ENCODE data around the gene DPP4.

The DPP4 gene

DNA sequence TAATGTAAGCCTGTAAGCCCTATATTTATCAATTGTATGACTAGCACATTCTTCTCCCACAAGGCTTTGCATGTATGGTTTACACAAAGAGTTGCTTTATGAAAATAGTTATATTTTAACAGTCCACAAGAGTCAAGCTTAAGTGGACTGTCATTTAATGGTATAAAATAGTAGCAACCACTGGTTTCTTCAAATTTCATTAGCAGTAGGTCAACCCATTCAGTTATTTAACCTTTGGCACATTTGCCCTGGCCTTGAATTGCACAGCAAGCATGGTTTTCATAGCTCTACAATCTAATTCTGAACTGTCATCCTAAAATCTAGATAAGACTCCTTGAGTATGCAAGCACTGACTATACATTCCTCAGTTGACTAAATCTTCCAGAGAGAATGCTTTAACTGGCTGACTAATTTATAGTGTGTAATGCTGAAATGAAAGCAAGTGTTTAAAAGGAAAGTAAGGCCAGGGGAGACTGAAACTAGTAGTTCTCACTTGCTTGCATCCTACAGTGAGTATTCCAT is 1.8 kb downstream of the DPP4 start:
- H3K27ac ChIP-seq (ENCODE audit: low read length, poor library complexity, severe bottlenecking) = peak overlapping the region; percentile 75
- no peak overlapping the region for H3K4me2 ChIP-seq (ENCODE audit: low read length, poor library complexity, severe bottlenecking)
- H4K91ac ChIP-seq (ENCODE audit: low read length) = no peak overlapping the region
- peak; percentile 87 for DNase-seq
- H3K79me1 ChIP-seq (replicated peaks; ENCODE audit: low read length, poor library complexity, severe bottlenecking) = no peaks in the 10 kb centered on the region
- no peak overlapping the region for H4K8ac ChIP-seq (ENCODE audit: low read length)
- peaks cover 8% of the 10 kb centered on the region for H3K9me3 ChIP-seq (ENCODE audit: control insufficient read depth, low read length)
- peaks cover 0 to 70% of the 10 kb centered on the region in 2 experiments for H3K36me3 ChIP-seq (ENCODE audit: control insufficient read depth in 1 of 2, insufficient read depth in 2 of 2, low read depth in 1 of 2, low read length in 2 of 2)
- H3K14ac ChIP-seq (ENCODE audit: low read length in 2 of 2) = no peak overlapping the region
- no peak overlapping the region for H3K18ac ChIP-seq (ENCODE audit: low read depth in 1 of 2, low read length in 2 of 2)
- peak overlapping the region in 1 of 2 experiments; percentile 91 for H3K4me3 ChIP-seq (ENCODE audit: insufficient read depth in 1 of 2, low read depth in 1 of 2, low read length in 2 of 2)
- H3K27me3 ChIP-seq (ENCODE audit: control insufficient read depth in 1 of 2, insufficient read depth in 1 of 2, low read length in 2 of 2) = no peaks in the 10 kb centered on the region
- H3K9ac ChIP-seq (ENCODE audit: low read length) = peak overlapping the region; percentile 98
- no peak overlapping the region for H3K4ac ChIP-seq (ENCODE audit: low read depth in 1 of 2, low read length in 2 of 2)
- no peak overlapping the region for H2BK15ac ChIP-seq (ENCODE audit: low read depth, poor library complexity, severe bottlenecking)
- H3K23ac ChIP-seq (ENCODE audit: low read length in 2 of 2) = no peak overlapping the region
- H2BK120ac ChIP-seq (ENCODE audit: low read depth, low read length) = no peak overlapping the region
- peaks cover 21% of the 10 kb centered on the region for H3K4me1 ChIP-seq (ENCODE audit: control insufficient read depth, insufficient read depth, low read depth, low read length)
- H2BK5ac ChIP-seq (ENCODE audit: low read depth, low read length, poor library complexity, severe bottlenecking) = no peak overlapping the region
- no peak overlapping the region for H2AFZ ChIP-seq (ENCODE audit: low read depth, low read length)
- H2BK12ac ChIP-seq (ENCODE audit: low read length in 2 of 2) = no peak overlapping the region
- H2AK5ac ChIP-seq (ENCODE audit: low read length, severe bottlenecking) = no peak overlapping the region

DNA sequence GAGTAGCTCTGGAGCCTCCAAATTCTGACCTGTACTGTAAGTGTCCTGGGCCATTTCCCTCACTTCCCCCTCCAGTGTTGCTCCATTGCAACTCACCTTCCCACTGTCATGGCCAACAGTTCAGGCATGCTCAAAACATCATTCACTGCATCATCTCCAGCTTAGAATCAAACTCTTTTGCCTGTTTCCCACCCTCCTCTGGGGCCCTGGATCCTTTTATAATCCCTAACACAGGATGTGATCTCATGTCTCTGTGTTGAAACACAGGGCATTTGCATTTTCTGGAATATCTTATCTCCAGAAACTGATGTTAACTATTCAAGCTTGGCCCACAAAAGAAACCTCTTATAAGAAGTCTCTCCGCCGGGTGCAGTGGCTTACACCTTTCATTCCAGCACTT is 3.0 kb downstream of the DPP4 start:
- no peak overlapping the region for H3K14ac ChIP-seq (ENCODE audit: low read length in 2 of 2)
- H3K4me2 ChIP-seq (ENCODE audit: low read length, poor library complexity, severe bottlenecking) = no peak overlapping the region
- no peak overlapping the region for H2BK5ac ChIP-seq (ENCODE audit: low read depth, low read length, poor library complexity, severe bottlenecking)
- H3K9ac ChIP-seq (ENCODE audit: low read length) = peak overlapping the region; percentile 98
- no peak overlapping the region for H2BK15ac ChIP-seq (ENCODE audit: low read depth, poor library complexity, severe bottlenecking)
- DNase-seq = peak; percentile 75
- H3K79me1 ChIP-seq (replicated peaks; ENCODE audit: low read length, poor library complexity, severe bottlenecking) = no peaks in the 10 kb centered on the region
- no peak overlapping the region for H3K27ac ChIP-seq (ENCODE audit: low read length, poor library complexity, severe bottlenecking)
- 46% methylated on average over 2 of the region's 2 CpGs for WGBS
- H2BK12ac ChIP-seq (ENCODE audit: low read length in 2 of 2) = peak overlapping the region in 1 of 2 experiments; percentile 85
- no peaks in the 10 kb centered on the region for H3K27me3 ChIP-seq (ENCODE audit: control insufficient read depth in 1 of 2, insufficient read depth in 1 of 2, low read length in 2 of 2)
- H3K23ac ChIP-seq (ENCODE audit: low read length in 2 of 2) = no peak overlapping the region
- H3K4ac ChIP-seq (ENCODE audit: low read depth in 1 of 2, low read length in 2 of 2) = peak overlapping the region in 1 of 2 experiments; percentile 60
- no peak overlapping the region for H4K8ac ChIP-seq (ENCODE audit: low read length)
- no peak overlapping the region for H2BK120ac ChIP-seq (ENCODE audit: low read depth, low read length)
- no peak overlapping the region for H3K18ac ChIP-seq (ENCODE audit: low read depth in 1 of 2, low read length in 2 of 2)
- peaks cover 21% of the 10 kb centered on the region for H3K4me1 ChIP-seq (ENCODE audit: control insufficient read depth, insufficient read depth, low read depth, low read length)
- H2AFZ ChIP-seq (ENCODE audit: low read depth, low read length) = no peak overlapping the region
- peak overlapping the region; percentile 65 for H2AK5ac ChIP-seq (ENCODE audit: low read length, severe bottlenecking)
- peak overlapping the region in 1 of 2 experiments; percentile 91 for H3K4me3 ChIP-seq (ENCODE audit: insufficient read depth in 1 of 2, low read depth in 1 of 2, low read length in 2 of 2)
- peaks cover 0 to 70% of the 10 kb centered on the region in 2 experiments for H3K36me3 ChIP-seq (ENCODE audit: control insufficient read depth in 1 of 2, insufficient read depth in 2 of 2, low read depth in 1 of 2, low read length in 2 of 2)
- no peak overlapping the region for H4K91ac ChIP-seq (ENCODE audit: low read length)
- no peaks in the 10 kb centered on the region for H3K9me3 ChIP-seq (ENCODE audit: control insufficient read depth, low read length)

DNA sequence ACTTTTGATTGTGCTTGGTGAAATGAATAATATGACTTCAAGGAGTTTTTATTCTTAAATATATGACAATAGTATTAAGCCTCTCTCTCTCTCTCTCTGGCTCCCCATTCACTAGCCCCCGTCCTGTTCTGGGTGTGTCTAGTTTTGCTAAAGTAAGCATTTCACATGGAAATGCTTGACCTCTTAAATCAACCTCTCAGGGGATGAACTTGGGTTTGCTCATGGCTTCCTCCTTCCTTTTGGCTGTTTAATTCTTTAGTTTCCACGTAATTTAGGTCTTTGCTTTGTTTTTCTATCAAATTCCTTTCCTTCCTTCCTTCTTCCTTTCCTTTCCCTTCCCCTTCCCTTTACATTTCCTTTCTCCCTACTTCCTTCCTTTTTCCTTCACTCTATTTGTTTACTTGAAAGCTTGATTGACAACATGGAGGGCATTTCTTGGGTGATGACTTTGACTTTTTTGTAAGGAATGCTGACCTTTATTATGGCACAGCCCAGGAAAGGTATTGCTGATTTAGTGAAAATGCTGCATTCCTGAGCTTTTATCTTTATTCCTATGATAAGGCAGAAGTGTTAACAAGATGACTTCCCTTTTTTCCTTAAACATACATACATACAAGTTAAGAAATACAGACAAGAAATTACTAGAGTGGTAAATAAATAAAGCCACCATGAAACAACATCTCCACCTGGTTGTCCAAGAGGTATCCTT is 3.6 kb downstream of the DPP4 start:
- 50% methylated on average over 2 of the region's 2 CpGs for WGBS
- H3K36me3 ChIP-seq (ENCODE audit: control insufficient read depth in 1 of 2, insufficient read depth in 2 of 2, low read depth in 1 of 2, low read length in 2 of 2) = peaks cover 0 to 70% of the 10 kb centered on the region in 2 experiments
- H3K14ac ChIP-seq (ENCODE audit: low read length in 2 of 2) = no peak overlapping the region
- H3K9ac ChIP-seq (ENCODE audit: low read length) = peak overlapping the region; percentile 98
- H2AFZ ChIP-seq (ENCODE audit: low read depth, low read length) = no peak overlapping the region
- no peak overlapping the region for H3K4ac ChIP-seq (ENCODE audit: low read depth in 1 of 2, low read length in 2 of 2)
- no peaks in the 10 kb centered on the region for H3K79me1 ChIP-seq (replicated peaks; ENCODE audit: low read length, poor library complexity, severe bottlenecking)
- no peaks in the 10 kb centered on the region for H3K27me3 ChIP-seq (ENCODE audit: control insufficient read depth in 1 of 2, insufficient read depth in 1 of 2, low read length in 2 of 2)
- H2BK15ac ChIP-seq (ENCODE audit: low read depth, poor library complexity, severe bottlenecking) = no peak overlapping the region
- no peak overlapping the region for H2BK120ac ChIP-seq (ENCODE audit: low read depth, low read length)
- peak overlapping the region in 1 of 2 experiments; percentile 91 for H3K4me3 ChIP-seq (ENCODE audit: insufficient read depth in 1 of 2, low read depth in 1 of 2, low read length in 2 of 2)
- no peak overlapping the region for H4K8ac ChIP-seq (ENCODE audit: low read length)
- H3K23ac ChIP-seq (ENCODE audit: low read length in 2 of 2) = no peak overlapping the region
- DNase-seq = no peak
- no peak overlapping the region for H2AK5ac ChIP-seq (ENCODE audit: low read length, severe bottlenecking)
- H3K4me2 ChIP-seq (ENCODE audit: low read length, poor library complexity, severe bottlenecking) = no peak overlapping the region
- no peak overlapping the region for H3K27ac ChIP-seq (ENCODE audit: low read length, poor library complexity, severe bottlenecking)
- no peak overlapping the region for H2BK5ac ChIP-seq (ENCODE audit: low read depth, low read length, poor library complexity, severe bottlenecking)
- H4K91ac ChIP-seq (ENCODE audit: low read length) = no peak overlapping the region
- no peak overlapping the region for H2BK12ac ChIP-seq (ENCODE audit: low read length in 2 of 2)
- no peak overlapping the region for H3K18ac ChIP-seq (ENCODE audit: low read depth in 1 of 2, low read length in 2 of 2)
- no peaks in the 10 kb centered on the region for H3K9me3 ChIP-seq (ENCODE audit: control insufficient read depth, low read length)
- peaks cover 18% of the 10 kb centered on the region for H3K4me1 ChIP-seq (ENCODE audit: control insufficient read depth, insufficient read depth, low read depth, low read length)

DNA sequence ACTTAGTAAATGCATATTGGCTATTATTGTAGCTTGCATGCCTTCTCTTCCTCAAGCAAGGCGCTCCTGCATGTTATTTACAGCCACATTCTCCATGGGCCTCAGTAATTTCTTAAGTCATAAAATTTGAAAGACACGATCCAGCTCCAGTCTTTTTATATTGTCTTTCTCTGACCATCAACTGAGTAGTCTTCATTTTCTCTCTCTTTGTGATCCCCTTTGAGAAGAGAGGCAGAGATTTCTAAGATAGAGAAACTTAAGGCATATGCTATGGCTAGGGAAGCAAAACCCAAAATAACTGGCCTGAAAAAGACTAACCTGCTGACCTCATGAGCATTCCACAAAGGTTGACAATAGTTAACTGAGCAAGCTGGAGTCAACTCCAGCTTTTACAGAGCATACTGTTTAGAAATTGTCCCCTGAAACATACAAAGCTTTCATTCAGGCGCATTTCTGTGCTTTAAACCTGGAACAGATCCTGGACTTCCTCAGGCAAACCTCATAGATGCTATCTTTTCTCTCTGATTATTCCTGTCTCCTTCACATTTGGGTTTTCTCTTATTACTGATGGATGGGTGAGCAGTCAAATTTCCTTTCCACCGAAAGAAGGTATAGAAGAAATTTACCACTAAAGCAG is 4.6 kb downstream of the DPP4 start:
- Histone ChIP-seq H3K4ac (ENCODE audit: low read depth in 1 of 2, low read length in 2 of 2) (peak overlapping the region in 1 of 2 experiments; percentile 33), H2BK120ac (ENCODE audit: low read depth, low read length) (no peak overlapping the region), H3K9ac (ENCODE audit: low read length) (peak overlapping the region; percentile 98), H4K8ac (ENCODE audit: low read length) (no peak overlapping the region), H3K36me3 (ENCODE audit: control insufficient read depth in 1 of 2, insufficient read depth in 2 of 2, low read depth in 1 of 2, low read length in 2 of 2) (peaks cover 0 to 77% of the 10 kb centered on the region in 2 experiments), H3K23ac (ENCODE audit: low read length in 2 of 2) (no peak overlapping the region), H2AFZ (ENCODE audit: low read depth, low read length) (no peak overlapping the region), H3K4me3 (ENCODE audit: insufficient read depth in 1 of 2, low read depth in 1 of 2, low read length in 2 of 2) (peak overlapping the region in 1 of 2 experiments; percentile 91), H3K4me2 (ENCODE audit: low read length, poor library complexity, severe bottlenecking) (no peak overlapping the region), H3K79me1 (replicated peaks; ENCODE audit: low read length, poor library complexity, severe bottlenecking) (no peaks in the 10 kb centered on the region), H3K9me3 (ENCODE audit: control insufficient read depth, low read length) (no peaks in the 10 kb centered on the region), H2BK12ac (ENCODE audit: low read length in 2 of 2) (no peak overlapping the region), H2BK15ac (ENCODE audit: low read depth, poor library complexity, severe bottlenecking) (no peak overlapping the region), H2AK5ac (ENCODE audit: low read length, severe bottlenecking) (no peak overlapping the region), H3K27ac (ENCODE audit: low read length, poor library complexity, severe bottlenecking) (no peak overlapping the region), H3K4me1 (ENCODE audit: control insufficient read depth, insufficient read depth, low read depth, low read length) (peaks cover 16% of the 10 kb centered on the region), H3K18ac (ENCODE audit: low read depth in 1 of 2, low read length in 2 of 2) (no peak overlapping the region), H3K14ac (ENCODE audit: low read length in 2 of 2) (no peak overlapping the region), H3K27me3 (ENCODE audit: control insufficient read depth in 1 of 2, insufficient read depth in 1 of 2, low read length in 2 of 2) (no peaks in the 10 kb centered on the region), H2BK5ac (ENCODE audit: low read depth, low read length, poor library complexity, severe bottlenecking) (no peak overlapping the region), H4K91ac (ENCODE audit: low read length) (no peak overlapping the region)
- WGBS = 83% methylated on average over 3 of the region's 4 CpGs
- DNase-seq = no peak
